ENCODE results near the gene AKT1S1. TPM values are rescaled to one million over a fixed set of nuclear protein-coding genes. Genes with fewer than 3 reads are reported as not detected.

The AKT1S1 gene
- total and polyA plus RNA-seq, 2 of the 13 experiments (the other 11 are each of a cell fraction or from before 2014, with no cell fraction given): 13.5 to 27.8 TPM

GRCh38 chr19:49866933-49867782, 10.0 kb downstream of the AKT1S1 start, which contains the start of gene PNKP (continued):
- TF ChIP-seq GFI1 (CRISPR knock-in tag; IDR thresholded peaks at IDR 0.05; ENCODE audit: borderline replicate concordance) (peak; percentile 24; the same call in 1 of the 2 replicates), ZBTB1 (CRISPR knock-in tag; IDR thresholded peaks at IDR 0.05; ENCODE audit: borderline replicate concordance) (no peak), RELA (CRISPR knock-in tag; IDR thresholded peaks at IDR 0.05) (0 out of 2 replicates have a peak, but pooled peaks have one; percentile 20), ZNF343 (CRISPR knock-in tag; IDR thresholded peaks at IDR 0.05) (0 out of 2 replicates have a peak, but pooled peaks have one; percentile 55), KAT7 (CRISPR knock-in tag; IDR thresholded peaks at IDR 0.05; ENCODE audit: borderline replicate concordance) (0 out of 2 replicates have a peak, but pooled peaks have one; percentile 47), ZNF720 (CRISPR knock-in tag; IDR thresholded peaks at IDR 0.05) (no peak), ZNF253 (CRISPR knock-in tag; IDR thresholded peaks at IDR 0.05; ENCODE audit: borderline replicate concordance) (no peak), ZNF556 (CRISPR knock-in tag; IDR thresholded peaks at IDR 0.05; ENCODE audit: borderline replicate concordance) (peak; percentile 72; the same call in 1 of the 2 replicates), TBL1XR1 (IDR thresholded peaks at IDR 0.05; ENCODE audit: borderline replicate concordance, low read length, partially characterized antibody) (no peak), GMEB1 (CRISPR knock-in tag; IDR thresholded peaks at IDR 0.05; ENCODE audit: borderline replicate concordance) (peak; percentile 76; the same call in 1 of the 2 replicates), ATF7 (IDR thresholded peaks at IDR 0.05) (no peak), ATF7 (CRISPR knock-in tag; IDR thresholded peaks at IDR 0.05) (no peak), NR0B2 (CRISPR knock-in tag; IDR thresholded peaks at IDR 0.05) (peak; percentile 89), ZNF292 (CRISPR knock-in tag; IDR thresholded peaks at IDR 0.05; ENCODE audit: borderline replicate concordance, low read depth) (no peak), SYNCRIP (IDR thresholded peaks at IDR 0.05; ENCODE audit: insufficient read depth, low read depth, low read length) (no peak), ZNF567 (CRISPR knock-in tag; IDR thresholded peaks at IDR 0.05; ENCODE audit: borderline replicate concordance) (peak; percentile 82; the same call in 1 of the 2 replicates), CBX5 (CRISPR knock-in tag; IDR thresholded peaks at IDR 0.05; ENCODE audit: borderline replicate concordance) (peak; percentile 49; the same call in 1 of the 2 replicates), ZBTB3 (CRISPR knock-in tag; IDR thresholded peaks at IDR 0.05; ENCODE audit: borderline replicate concordance, low read depth) (no peak), NCOA5 (CRISPR knock-in tag; IDR thresholded peaks at IDR 0.05) (no peak), ZBTB49 (CRISPR knock-in tag; IDR thresholded peaks at IDR 0.05; ENCODE audit: borderline replicate concordance) (no peak), ZNF546 (CRISPR knock-in tag; conservative IDR thresholded peaks at IDR 0.05) (no peak; the same call in 1 of the 2 replicates), FOXM1 (CRISPR knock-in tag; IDR thresholded peaks at IDR 0.05) (no peak), NCOR1 (IDR thresholded peaks at IDR 0.05; ENCODE audit: borderline replicate concordance, low read length) (no peak), ZNF549 (CRISPR knock-in tag; IDR thresholded peaks at IDR 0.05) (no peak), SCMH1 (CRISPR knock-in tag; IDR thresholded peaks at IDR 0.05; ENCODE audit: borderline replicate concordance) (no peak), CEBPG (CRISPR knock-in tag; IDR thresholded peaks at IDR 0.05) (0 out of 2 replicates have a peak, but pooled peaks have one; percentile 21)
